ENCODE data around the gene NUDT8.
"Not testable (repeated sequence)": the region's sequence is repeated elsewhere in the genome, so short reads cannot be mapped to it uniquely, and the experiment has no call there.

Gene NUDT8

DNA sequence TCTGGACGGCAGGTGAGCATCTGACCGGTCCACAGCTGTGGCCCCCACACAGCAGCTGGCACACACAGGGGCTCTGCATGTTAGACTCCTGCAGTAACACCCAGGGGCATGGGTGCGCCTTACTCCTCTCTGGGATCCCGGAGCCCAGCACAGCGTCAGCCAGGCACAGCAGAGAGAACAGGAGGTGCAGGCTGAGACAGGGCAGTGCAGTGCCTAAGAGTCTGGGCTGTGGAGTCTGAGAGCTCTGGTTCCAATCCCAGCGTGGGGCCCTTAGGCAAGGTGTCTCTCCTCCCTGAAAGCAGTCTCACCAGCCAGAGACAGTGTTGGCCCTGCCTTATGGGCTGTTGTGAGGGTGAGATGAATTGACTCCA is 2.3 kb downstream of the NUDT8 start:
- H3K79me2 ChIP-seq (ENCODE audit: insufficient read depth, low read length): no peaks in the 10 kb centered on the region
- no peak overlapping the region for H3K4me3 ChIP-seq (ENCODE audit: low read depth, low read length, poor library complexity, severe bottlenecking)
- H2AFZ ChIP-seq (ENCODE audit: low read length): no peak overlapping the region
- H3K9me2 ChIP-seq (ENCODE audit: low read depth, low read length): no peaks in the 10 kb centered on the region
- no peak overlapping the region for H3K4me2 ChIP-seq (ENCODE audit: low read length)
- no peak overlapping the region for H3K9ac ChIP-seq (ENCODE audit: low read length)
- no peaks in the 10 kb centered on the region for H3K27me3 ChIP-seq (ENCODE audit: insufficient read depth, low read length)
- H4K20me1 ChIP-seq (ENCODE audit: insufficient read depth, low read length): no peaks in the 10 kb centered on the region
- H3K36me3 ChIP-seq (ENCODE audit: insufficient read depth, low read length): no peaks in the 10 kb centered on the region
- no peak for TF ChIP-seq EZH2 (IDR thresholded peaks at IDR 0.05; ENCODE audit: borderline replicate concordance, low read length)
- TF ChIP-seq, protein P1, sequence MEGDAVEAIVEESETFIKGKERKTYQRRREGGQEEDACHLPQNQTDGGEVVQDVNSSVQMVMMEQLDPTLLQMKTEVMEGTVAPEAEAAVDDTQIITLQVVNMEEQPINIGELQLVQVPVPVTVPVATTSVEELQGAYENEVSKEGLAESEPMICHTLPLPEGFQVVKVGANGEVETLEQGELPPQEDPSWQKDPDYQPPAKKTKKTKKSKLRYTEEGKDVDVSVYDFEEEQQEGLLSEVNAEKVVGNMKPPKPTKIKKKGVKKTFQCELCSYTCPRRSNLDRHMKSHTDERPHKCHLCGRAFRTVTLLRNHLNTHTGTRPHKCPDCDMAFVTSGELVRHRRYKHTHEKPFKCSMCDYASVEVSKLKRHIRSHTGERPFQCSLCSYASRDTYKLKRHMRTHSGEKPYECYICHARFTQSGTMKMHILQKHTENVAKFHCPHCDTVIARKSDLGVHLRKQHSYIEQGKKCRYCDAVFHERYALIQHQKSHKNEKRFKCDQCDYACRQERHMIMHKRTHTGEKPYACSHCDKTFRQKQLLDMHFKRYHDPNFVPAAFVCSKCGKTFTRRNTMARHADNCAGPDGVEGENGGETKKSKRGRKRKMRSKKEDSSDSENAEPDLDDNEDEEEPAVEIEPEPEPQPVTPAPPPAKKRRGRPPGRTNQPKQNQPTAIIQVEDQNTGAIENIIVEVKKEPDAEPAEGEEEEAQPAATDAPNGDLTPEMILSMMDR (IDR thresholded peaks at IDR 0.05; ENCODE audit: low read length): no peak
- no peak overlapping the region for H3K27ac ChIP-seq (ENCODE audit: low read depth, low read length, poor library complexity, severe bottlenecking)
- no peaks in the 10 kb centered on the region for H3F3A ChIP-seq (ENCODE audit: insufficient read depth, low read length)
- H3K4me1 ChIP-seq (ENCODE audit: insufficient read depth, low read length, severe bottlenecking): peaks cover 18% of the 10 kb centered on the region
- no peaks in the 10 kb centered on the region for H3K9me3 ChIP-seq (ENCODE audit: low read length)

- no peaks in the 10 kb centered on the region for H3K36me3 ChIP-seq (ENCODE audit: insufficient read depth, low read length)
Measured at GRCh38 chr11:67626970-67627369, 2.8 kb downstream of the NUDT8 start.

DNA sequence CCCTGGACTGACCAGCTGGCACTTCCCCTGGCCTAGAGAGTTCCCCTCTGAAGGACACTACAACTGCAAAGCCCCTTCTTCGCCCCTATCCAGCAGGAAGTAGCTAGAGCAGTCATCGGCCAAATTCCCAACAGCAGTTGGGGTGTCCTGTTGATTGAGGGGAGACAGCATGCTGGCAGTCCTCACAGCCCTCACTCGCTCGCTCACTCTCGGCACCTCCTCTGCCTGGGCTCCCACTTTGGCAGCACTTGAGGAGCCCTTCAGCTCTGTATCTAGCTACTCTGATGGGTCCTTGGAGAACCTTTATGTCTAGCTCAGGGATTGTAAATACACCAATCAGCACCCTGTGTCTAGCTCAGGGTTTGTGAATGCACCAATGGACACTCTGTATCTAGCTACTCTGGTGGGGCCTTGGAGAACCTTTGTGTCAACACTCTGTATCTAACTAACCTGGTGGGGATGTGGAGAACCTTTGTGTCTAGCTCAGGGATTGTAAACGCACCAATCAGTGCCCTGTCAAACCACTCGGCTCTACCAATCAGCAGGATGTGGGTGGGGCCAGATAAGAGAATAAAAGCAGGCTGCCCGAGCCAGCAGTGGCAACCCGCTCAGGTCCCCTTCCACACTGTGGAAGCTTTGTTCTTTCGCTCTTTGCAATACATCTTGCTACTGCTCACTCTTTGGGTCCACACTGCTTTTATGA is 3.5 kb downstream of the NUDT8 start:
- H4K20me1 ChIP-seq (ENCODE audit: insufficient read depth, low read length); H2AFZ ChIP-seq (ENCODE audit: low read length); H3K27me3 ChIP-seq (ENCODE audit: insufficient read depth, low read length); H3K36me3 ChIP-seq (ENCODE audit: insufficient read depth, low read length); H3K27ac ChIP-seq (ENCODE audit: low read depth, low read length, poor library complexity, severe bottlenecking); H3K79me2 ChIP-seq (ENCODE audit: insufficient read depth, low read length); H3K9me2 ChIP-seq (ENCODE audit: low read depth, low read length); H3K9me3 ChIP-seq (ENCODE audit: low read length); H3K9ac ChIP-seq (ENCODE audit: low read length); H3K4me3 ChIP-seq (ENCODE audit: low read depth, low read length, poor library complexity, severe bottlenecking); H3K4me2 ChIP-seq (ENCODE audit: low read length); H3F3A ChIP-seq (ENCODE audit: insufficient read depth, low read length): not testable (repeated sequence)
- H3K4me1 ChIP-seq (ENCODE audit: insufficient read depth, low read length, severe bottlenecking): peaks cover 18% of the 10 kb centered on the region

More at GRCh38 chr11:67626970-67627369, 2.8 kb downstream of the NUDT8 start:
- Histone ChIP-seq H3K4me1 (ENCODE audit: insufficient read depth, low read length, severe bottlenecking) (peaks cover 18% of the 10 kb centered on the region), H3K27me3 (ENCODE audit: insufficient read depth, low read length) (no peaks in the 10 kb centered on the region), H3K9ac (ENCODE audit: low read length) (no peak overlapping the region), H2AFZ (ENCODE audit: low read length) (no peak overlapping the region), H3K9me2 (ENCODE audit: low read depth, low read length) (no peaks in the 10 kb centered on the region), H4K20me1 (ENCODE audit: insufficient read depth, low read length) (no peaks in the 10 kb centered on the region), H3K27ac (ENCODE audit: low read depth, low read length, poor library complexity, severe bottlenecking) (no peak overlapping the region), H3K4me3 (ENCODE audit: low read depth, low read length, poor library complexity, severe bottlenecking) (no peak overlapping the region), H3F3A (ENCODE audit: insufficient read depth, low read length) (no peaks in the 10 kb centered on the region), H3K9me3 (ENCODE audit: low read length) (no peaks in the 10 kb centered on the region), H3K79me2 (ENCODE audit: insufficient read depth, low read length) (no peaks in the 10 kb centered on the region), H3K4me2 (ENCODE audit: low read length) (no peak overlapping the region)
- TF ChIP-seq, protein P1 (IDR thresholded peaks at IDR 0.05; ENCODE audit: low read length): no peak
- TF ChIP-seq EZH2 (IDR thresholded peaks at IDR 0.05; ENCODE audit: borderline replicate concordance, low read length): no peak

DNA sequence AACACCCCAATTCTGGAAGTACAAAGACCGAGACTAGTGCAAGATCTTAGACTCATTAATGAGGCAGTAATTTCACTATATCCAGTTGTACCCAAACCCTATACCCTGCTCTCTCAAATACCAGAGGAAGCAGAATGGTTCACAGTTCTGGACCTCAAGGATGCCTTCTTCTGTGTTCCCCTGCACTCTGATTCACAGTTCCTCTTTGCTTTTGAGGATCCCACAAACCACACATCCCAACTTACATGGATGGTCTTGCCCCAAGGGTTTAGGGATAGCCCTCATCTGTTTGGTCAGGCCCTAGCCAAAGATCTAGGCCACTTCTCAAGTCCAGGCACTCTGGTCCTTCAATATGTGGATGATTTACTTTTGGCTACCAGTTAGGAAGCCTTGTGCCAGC is 5.9 kb downstream of the NUDT8 start:
- H3F3A ChIP-seq (ENCODE audit: insufficient read depth, low read length); H3K4me3 ChIP-seq (ENCODE audit: low read depth, low read length, poor library complexity, severe bottlenecking); H3K36me3 ChIP-seq (ENCODE audit: insufficient read depth, low read length); H3K79me2 ChIP-seq (ENCODE audit: insufficient read depth, low read length); H3K9me2 ChIP-seq (ENCODE audit: low read depth, low read length); H4K20me1 ChIP-seq (ENCODE audit: insufficient read depth, low read length); H3K9me3 ChIP-seq (ENCODE audit: low read length); H3K9ac ChIP-seq (ENCODE audit: low read length); H3K4me1 ChIP-seq (ENCODE audit: insufficient read depth, low read length, severe bottlenecking); H3K27me3 ChIP-seq (ENCODE audit: insufficient read depth, low read length); H3K27ac ChIP-seq (ENCODE audit: low read depth, low read length, poor library complexity, severe bottlenecking); H3K4me2 ChIP-seq (ENCODE audit: low read length); H2AFZ ChIP-seq (ENCODE audit: low read length): not testable (repeated sequence)

DNA sequence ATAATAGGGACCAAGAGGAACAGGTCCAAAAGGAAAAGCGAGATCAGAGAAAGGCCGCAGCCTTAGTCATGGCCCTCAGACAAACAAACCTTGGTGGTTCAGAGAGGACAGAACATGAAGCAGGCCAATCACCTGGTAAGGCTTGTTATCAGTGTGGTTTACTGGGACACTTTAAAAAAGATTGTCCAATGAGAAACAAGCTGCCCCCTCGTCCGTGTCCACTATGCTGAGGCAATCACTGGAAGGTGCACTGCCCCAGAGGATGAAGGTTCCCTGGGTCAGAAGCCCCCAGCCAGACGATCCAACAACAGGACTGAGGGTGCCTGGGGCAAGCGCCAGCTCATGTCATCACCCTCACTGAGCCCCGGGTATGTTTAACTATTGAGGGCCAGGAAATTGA is 6.8 kb downstream of the NUDT8 start:
- not testable (repeated sequence) for H3K4me1 ChIP-seq (ENCODE audit: insufficient read depth, low read length, severe bottlenecking); H3K9ac ChIP-seq (ENCODE audit: low read length); H3K79me2 ChIP-seq (ENCODE audit: insufficient read depth, low read length); H3K27ac ChIP-seq (ENCODE audit: low read depth, low read length, poor library complexity, severe bottlenecking); H4K20me1 ChIP-seq (ENCODE audit: insufficient read depth, low read length); H3K9me3 ChIP-seq (ENCODE audit: low read length); H3K27me3 ChIP-seq (ENCODE audit: insufficient read depth, low read length); H3F3A ChIP-seq (ENCODE audit: insufficient read depth, low read length); H3K4me2 ChIP-seq (ENCODE audit: low read length); H3K9me2 ChIP-seq (ENCODE audit: low read depth, low read length); H3K36me3 ChIP-seq (ENCODE audit: insufficient read depth, low read length); H3K4me3 ChIP-seq (ENCODE audit: low read depth, low read length, poor library complexity, severe bottlenecking); H2AFZ ChIP-seq (ENCODE audit: low read length)

DNA sequence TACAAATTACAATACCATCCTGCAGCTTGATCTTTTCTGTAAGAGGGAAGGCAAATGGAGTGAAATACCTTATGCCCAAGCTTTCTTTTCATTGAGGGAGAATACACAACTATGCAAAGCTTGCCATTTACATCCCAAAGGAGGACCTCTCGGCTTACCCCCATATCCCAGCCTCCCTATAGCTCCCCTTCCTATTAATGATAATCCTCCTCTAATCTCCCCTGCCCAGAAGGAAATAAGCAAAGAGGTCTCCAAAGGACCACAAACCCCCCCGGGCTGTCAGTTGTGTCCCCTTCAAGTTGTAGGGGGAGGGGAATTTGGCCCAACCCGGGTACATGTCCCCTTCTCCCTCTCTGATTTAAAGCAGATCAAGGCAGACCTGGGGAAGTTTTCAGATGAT is 7.8 kb downstream of the NUDT8 start:
- H3K9ac ChIP-seq (ENCODE audit: low read length); H3K4me3 ChIP-seq (ENCODE audit: low read depth, low read length, poor library complexity, severe bottlenecking); H3K4me2 ChIP-seq (ENCODE audit: low read length): not testable (repeated sequence)

More for the DNA sequence above, 7.8 kb downstream of the NUDT8 start:
- H2AFZ ChIP-seq (ENCODE audit: low read length); H3K36me3 ChIP-seq (ENCODE audit: insufficient read depth, low read length); H3K4me1 ChIP-seq (ENCODE audit: insufficient read depth, low read length, severe bottlenecking); H3K9me2 ChIP-seq (ENCODE audit: low read depth, low read length); H4K20me1 ChIP-seq (ENCODE audit: insufficient read depth, low read length); H3K9me3 ChIP-seq (ENCODE audit: low read length); H3K79me2 ChIP-seq (ENCODE audit: insufficient read depth, low read length); H3K27ac ChIP-seq (ENCODE audit: low read depth, low read length, poor library complexity, severe bottlenecking); H3K27me3 ChIP-seq (ENCODE audit: insufficient read depth, low read length); H3F3A ChIP-seq (ENCODE audit: insufficient read depth, low read length): not testable (repeated sequence)
